Fibroblast of the aortic adventitia (primary cell): ENCODE measurements around the gene LIF. TPM values are rescaled to one million over a fixed set of nuclear protein-coding genes. Genes with fewer than 3 reads are reported as not detected.
A peak's percentile ranks its signal among the peaks of the same experiment; 100 is the strongest.

Source experiments
- DNase-seq: peaks from one replicate; pipeline ENCODE4 v3.0.0-alpha.2; 2010; ENCODE audit warnings: low read depth
- H3K4me3 ChIP-seq: 2 replicates; pipeline ENCODE4 v1.5.1; 2011; ENCODE audit warnings: low read depth, mild to moderate bottlenecking, control low read depth, low read length, moderate library complexity
- CTCF ChIP-seq: IDR thresholded peaks from 2 replicates; pipeline ENCODE4 v1.5.1; 2011; ENCODE audit warnings: mild to moderate bottlenecking, low read length, control low read depth, inconsistent platforms; ENCODE audit not compliant: insufficient read depth
- total RNA-seq: library from RNA; depleted of rRNA; stranded (reverse); fragments of >200 nt; gene quantifications from 2 replicates; pipeline ENCODE4 v1.2.3, GENCODE V29; 2012; ENCODE audit warnings: low replicate concordance

Gene LIF
- total RNA-seq, 1 donor, result 6.2 TPM

- no peak for TF ChIP-seq CTCF
- peak overlapping the region; percentile 31 for H3K4me3 ChIP-seq
- DNase-seq, result peak; percentile 54
These were observed 2.8 kb upstream of the LIF start for GRCh38 chr22:30249049-30250038.

GRCh38 chr22:30248484-30248883, 1.9 kb upstream of the LIF start:
- no peak for DNase-seq
- peak overlapping the region; percentile 31 for H3K4me3 ChIP-seq
- no peak for TF ChIP-seq CTCF

GRCh38 chr22:30247974-30248373, 1.4 kb upstream of the LIF start:
- no peak for DNase-seq

GRCh38 chr22:30247561-30247960, 1.0 kb upstream of the LIF start:
- no peak for TF ChIP-seq CTCF
- no peak for DNase-seq
- H3K4me3 ChIP-seq, result no peak overlapping the region

More at GRCh38 chr22:30247974-30248373, 1.4 kb upstream of the LIF start:
- TF ChIP-seq CTCF, result no peak
- H3K4me3 ChIP-seq, result no peak overlapping the region

- peak overlapping the region; percentile 78 for H3K4me3 ChIP-seq
- DNase-seq, result no peak
- TF ChIP-seq CTCF, result no peak
These were observed 336 bp upstream of the LIF start for GRCh38 chr22:30246814-30247376.

- no peak for DNase-seq
- peak overlapping the region; percentile 78 for H3K4me3 ChIP-seq
- TF ChIP-seq CTCF, result no peak
These were observed 1.2 kb downstream of the LIF start for GRCh38 chr22:30245181-30245984.
